Measurements from ENCODE around the gene TPRG1L. TPM values are rescaled to one million over a fixed set of nuclear protein-coding genes. Genes with fewer than 3 reads are reported as not detected.

TPRG1L gene
- total RNA-seq, 1 donor from 2014 or later: 37.5 TPM

DNA sequence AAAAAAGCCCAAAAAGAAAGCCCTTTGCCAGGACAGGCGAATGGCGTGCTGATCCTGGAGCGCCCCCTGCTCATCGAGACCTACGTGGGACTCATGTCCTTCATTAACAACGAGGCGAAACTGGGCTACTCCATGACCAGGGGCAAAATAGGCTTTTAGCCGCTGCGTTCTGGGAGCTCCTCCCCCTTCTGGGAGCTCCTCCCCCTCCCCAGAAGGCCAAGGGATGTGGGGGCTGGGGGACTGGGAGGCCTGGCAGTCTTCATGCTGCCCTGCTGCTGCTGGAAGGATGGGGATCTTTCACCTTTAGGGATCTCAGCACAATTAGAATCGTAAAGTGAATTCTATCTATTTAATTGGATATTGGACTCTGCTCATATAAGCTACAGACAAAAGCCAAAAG is 3.6 kb downstream of the TPRG1L start:
- no peak for DNase-seq (ENCODE audit: low read depth)

DNA sequence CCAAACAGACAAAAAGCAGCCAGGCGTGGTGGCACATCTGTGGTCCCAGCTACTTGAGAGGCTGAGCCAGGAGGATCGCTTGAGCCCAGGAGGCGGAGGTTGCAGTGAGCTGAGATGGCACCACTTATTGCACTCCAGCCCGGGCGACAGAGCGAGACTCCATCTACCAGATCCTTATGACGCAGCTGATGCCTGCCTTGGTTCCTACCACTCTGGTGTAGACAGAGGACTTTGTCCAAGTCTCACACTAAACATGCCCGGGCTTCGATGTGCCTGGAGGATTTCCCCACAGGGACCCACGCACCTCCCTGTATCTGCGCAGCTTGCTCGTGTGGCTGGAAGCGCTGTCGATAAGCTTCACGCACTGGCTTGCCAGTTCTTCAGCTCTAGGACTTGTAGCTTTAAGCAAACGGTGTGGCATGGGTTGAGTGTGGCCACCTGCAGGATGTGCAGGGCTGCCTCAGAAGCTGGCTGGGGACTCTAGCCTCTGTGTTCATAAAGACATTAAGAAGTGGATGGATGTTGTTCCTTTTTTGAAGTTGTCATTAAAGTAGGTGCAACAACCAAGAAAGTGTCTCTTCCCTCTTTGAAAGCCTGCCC is 4.8 kb downstream of the TPRG1L start:
- DNase-seq (ENCODE audit: low read depth): no peak

DNA sequence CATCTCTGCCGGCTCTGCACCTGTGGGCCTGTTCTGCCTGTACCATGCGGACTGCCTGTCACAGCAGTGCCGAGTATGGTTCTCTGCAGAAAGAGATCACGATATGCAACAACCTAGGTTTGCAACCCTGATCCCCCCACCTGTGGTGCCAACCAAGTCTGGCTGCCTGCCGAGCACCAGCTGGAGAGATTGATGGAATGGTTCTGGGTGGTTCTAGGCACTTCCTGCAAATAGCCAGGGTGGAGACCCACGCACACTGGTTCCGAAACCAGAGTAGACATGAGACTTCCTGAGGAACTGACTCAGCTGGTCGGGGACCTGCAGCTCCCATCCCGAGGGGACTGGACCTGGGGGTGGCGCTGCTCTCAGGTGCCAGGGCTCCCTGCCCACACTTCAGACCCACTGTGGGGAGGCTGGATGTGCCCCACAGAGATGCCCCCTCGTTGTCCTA is 5.4 kb downstream of the TPRG1L start:
- no peak for DNase-seq (ENCODE audit: low read depth)

DNA sequence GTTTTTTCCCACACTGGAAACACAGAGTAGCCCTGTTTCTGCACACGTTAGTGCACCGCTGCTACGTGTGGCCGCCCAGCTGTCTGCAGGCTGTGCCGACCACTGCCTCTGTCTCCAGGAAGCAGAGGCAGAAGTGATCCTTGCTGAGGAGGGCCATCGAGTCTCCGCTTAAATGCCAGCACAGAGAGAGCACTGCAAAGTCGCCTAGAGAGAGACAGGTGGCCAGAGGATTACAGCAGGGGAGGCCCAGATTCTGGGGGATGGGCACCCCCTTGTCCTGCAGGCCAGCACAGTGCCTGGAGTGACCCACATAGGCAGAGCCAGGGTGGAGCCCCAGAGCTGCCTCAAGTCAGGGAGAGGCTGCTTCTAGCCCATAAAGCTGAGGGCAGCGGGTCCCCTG is 6.1 kb downstream of the TPRG1L start:
- no peak for DNase-seq (ENCODE audit: low read depth)

DNA sequence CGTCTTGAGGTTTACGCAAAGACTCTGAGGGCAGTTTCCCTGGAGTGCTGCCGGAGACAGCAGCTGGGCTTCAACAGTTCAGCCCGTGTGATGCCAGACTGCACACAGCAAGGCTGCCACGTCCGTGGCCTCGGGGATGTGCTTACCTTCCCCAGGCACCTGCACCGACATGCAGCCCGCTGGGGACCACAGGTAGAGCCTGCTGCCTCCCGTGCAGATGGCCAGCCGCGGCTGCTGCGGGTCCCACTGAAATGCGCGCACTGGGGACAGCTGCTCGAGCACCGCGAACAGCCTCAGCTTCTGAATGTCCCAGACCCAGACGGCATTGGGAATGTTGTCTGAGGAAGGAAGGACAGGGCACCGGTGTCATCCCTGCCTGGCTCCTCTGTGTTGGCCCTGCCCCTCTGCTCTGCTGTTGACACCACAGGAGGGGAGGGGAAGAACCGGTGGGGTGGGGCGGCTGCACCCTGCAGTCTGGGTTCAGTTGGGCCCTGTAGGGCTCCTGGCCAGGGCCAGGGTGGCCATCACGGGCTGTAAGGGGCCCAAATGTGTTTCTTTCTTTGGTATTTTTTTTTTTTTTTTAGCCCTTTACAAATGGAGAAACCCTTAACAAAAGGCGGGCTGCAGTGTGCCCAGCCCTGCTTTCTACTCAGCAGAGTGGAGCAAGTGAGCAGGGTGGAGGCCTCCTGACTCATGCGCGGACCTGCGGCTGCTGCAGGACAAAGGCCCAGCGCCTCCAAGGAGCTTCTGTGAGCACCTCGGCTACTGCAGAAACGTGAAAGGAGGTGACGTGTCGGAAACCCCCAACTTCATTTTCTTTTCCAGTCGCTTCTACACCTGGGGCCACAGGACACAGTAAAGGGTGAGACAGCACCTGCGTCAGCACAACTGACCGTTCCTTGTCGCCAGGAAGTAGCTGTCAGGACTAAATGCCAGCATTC is 6.8 kb downstream of the TPRG1L start:
- no peak for DNase-seq (ENCODE audit: low read depth)

DNA sequence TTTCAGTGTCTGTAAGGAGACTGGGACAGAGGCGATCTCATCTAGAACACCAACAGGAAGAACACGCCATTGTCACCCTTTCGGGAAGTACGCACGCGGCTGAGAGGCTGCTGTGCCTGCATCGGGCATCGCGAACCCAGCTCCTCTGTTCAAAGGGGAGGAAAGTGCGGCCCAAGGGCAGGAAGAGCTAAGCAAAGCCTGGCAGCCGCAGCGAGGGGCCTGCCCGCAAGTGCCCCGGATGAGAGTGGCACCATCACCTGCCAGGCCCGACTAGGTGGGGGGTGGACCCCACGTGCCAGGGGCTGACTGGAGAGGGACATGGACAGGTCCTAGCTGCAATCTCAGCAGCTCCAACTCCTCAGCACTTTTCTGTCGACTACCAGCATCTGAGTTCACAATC is 7.5 kb downstream of the TPRG1L start:
- DNase-seq (ENCODE audit: low read depth): no peak

DNA sequence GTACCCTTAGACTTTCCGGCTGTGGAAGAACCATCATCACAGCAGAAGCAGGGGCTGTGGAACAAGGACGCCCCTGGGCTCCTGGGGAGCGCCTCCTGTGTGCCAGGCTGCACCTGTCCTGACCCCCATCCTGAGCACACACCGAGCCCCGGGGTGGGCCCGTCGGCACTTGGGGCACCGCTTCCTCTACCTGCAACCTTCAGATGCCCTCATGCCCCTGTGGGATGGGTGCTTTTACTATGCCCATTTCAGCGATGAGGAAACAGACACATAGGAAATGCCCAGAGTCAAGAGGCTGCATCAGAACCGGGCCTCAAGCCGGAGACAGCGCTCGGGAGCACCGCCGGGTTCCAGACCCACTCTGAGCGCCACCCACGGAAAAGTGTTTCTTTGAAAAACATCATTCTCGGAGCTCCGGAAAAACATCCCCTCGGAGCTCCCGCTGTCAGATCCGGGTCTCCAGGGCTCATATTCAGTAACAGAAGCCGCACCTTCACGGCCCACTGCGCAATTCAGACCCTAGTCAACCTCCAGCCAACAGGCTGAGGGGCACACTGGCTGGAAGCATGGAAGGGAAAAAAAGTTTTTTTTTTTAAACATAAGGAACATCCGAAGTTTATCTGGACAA is 8.0 kb downstream of the TPRG1L start:
- no peak for DNase-seq (ENCODE audit: low read depth)

DNA sequence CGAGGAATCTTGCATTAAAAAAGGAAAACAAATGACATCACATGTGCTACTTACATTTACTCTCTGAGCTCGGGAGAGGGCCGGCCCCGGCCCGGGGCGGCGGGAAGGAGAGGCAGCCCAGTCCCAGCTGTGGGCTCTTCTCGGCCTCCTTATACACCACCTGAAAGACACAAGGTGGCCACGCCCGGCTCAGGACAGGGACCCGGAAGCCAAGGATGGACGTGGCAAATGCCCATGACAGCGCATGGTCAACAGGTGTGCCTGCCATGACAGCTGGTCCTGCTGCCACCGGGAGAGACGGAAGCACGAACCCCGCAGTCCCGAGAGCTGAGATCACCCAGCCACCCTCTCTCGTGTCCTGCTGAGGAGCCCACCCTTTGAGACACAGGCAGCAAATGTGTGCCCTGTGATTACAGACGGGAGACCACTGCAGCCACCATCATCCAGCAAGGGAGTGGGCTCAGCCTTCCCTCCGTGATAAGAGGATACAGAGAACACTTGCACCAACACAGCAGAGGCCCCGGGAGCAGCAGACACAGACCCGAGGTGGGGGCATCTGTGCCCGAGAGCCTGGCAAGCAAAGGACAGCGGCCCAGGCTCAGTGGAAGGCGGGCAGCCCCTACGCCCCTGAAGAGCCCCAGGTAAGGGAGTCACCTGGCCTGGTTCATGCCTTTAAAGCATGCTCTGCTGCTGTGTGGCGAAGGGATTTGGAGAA is 8.7 kb downstream of the TPRG1L start:
- DNase-seq (ENCODE audit: low read depth): no peak

DNA sequence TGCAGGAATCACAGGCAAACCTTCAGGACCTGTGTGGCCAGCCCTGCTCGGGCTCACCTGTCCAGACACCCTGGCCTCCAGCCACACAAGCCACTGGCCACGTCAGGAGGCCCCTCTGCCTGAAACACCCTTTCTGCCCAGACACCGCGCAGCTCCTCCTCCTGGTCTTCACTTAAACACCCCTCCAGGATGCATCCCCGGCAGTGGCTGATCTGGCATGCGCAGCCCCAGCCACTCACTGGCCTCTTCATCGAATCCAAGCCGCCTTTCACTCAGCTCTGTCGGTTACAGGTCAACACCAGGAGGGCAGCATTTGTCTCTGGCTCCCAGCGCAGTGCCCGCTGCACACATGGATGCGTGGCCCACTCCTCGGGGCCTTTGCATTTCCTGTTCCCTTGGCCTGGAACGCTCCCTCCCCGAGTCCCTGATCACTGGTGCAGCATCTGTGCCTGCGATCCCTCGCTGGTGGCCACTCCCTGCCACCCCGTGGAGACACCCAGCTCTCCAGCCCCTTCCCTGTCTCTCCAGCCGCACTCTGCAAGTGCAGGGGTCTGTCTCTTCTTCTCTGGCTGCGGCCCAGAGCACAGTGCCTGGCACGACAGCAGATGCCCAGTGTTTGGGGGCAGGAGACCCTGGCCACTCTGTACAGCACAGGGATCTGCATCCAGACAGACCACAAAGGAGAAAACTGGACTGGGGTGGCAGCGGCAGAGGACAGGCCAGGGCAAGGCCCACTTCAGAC is 9.4 kb downstream of the TPRG1L start:
- DNase-seq (ENCODE audit: low read depth): no peak

DNA sequence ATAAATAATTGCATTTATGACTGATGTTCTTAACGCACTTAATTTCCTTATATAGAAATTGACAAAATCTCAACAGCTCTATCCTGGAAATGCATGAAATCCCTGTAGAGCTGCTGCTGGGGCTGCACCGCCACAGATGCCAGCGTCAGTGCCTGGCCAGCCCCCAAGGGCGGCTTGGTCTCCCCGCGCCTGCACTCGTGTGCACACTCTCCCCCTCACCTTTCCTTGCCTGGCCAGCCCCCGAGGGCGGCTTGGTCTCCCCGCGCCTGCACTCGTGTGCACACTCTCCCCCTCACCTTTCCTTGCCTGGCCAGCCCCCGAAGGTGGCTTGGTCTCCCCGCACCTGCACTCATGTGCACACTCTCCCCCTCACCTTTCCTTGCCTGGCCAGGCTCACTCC is 11.3 kb downstream of the TPRG1L start:
- no peak for DNase-seq (ENCODE audit: low read depth)

DNA sequence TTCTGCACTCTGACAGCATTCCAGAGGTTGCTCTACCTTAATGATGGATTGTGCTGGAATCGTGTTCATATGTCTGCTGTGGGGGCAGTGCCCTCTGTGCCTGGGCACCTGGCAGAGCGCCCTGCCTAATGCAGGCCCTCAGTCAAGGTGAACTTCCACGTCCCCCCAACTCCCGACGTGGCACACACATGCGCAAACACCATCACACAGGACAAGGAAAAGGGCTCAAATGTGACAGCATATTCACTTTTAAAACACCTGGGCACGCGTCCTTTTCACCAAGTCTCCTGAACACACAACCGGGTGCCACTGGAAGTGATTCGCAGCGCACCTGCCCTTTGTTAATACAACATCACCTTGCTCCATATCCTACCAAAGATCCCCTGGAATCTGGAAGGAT is 11.7 kb downstream of the TPRG1L start:
- DNase-seq (ENCODE audit: low read depth): no peak

DNA sequence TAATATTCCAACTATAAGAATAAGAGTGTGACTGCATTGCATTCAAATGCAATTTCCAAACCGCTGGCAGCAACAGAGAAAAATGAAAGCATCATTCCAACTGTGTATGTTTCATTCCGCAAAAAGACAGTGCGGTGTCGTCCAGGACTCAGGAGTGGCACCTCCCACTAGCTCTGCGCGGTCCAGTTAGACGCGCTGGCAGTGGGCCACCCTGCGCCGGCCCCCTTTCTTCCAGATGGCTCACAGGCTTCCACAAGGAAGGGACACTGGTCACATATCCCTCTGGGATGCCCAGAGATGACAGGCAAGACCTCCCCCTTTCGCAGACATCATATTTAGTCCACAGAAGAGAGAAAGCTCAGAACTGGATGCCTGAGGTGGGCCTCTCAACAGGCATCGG is 13.2 kb downstream of the TPRG1L start:
- DNase-seq (ENCODE audit: low read depth): no peak

DNA sequence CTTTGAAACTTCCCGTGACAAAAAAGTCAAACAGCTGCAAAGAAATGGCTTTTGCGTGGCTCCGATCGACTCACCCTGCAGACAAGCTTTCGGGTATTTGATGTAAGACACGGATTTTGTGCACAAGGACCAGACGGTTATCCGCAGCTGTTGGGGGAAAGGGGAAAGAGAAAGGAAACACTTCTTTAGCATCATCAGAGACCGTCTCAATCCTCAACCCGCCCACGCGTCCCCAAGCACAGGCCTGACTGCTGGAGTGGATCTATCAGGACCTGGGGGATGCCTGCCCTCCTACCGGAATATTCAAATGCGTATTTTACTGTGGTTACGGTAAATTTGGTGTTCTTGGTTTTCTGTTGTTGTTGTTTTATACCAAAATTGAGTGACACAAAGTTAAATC is 13.9 kb downstream of the TPRG1L start:
- DNase-seq (ENCODE audit: low read depth): no peak

DNA sequence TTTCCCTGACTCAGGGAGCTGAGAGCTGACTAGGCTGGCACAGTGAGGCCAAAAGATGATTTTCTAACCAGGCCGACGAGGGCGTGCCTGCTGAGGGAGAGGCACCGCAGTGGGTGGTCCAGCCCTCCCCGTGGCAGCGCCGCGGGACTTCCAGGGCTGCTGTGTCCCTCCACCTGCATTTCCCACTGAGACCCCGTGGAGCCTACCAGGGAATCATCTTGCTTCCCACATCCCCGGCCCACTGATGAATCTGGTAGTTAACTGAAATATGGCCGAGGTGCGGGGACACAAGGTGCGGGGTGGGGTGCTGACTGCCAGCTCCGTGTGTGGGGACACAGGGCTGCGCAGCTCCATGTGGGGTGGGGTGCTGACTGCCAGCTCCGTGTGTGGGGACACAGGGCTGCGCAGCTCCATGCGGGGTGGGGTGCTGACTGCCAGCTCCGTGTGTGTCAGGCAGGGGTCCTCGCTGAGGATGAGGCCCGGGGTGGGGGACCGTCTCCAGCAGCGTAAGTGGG is 14.6 kb downstream of the TPRG1L start:
- DNase-seq (ENCODE audit: low read depth): no peak

DNA sequence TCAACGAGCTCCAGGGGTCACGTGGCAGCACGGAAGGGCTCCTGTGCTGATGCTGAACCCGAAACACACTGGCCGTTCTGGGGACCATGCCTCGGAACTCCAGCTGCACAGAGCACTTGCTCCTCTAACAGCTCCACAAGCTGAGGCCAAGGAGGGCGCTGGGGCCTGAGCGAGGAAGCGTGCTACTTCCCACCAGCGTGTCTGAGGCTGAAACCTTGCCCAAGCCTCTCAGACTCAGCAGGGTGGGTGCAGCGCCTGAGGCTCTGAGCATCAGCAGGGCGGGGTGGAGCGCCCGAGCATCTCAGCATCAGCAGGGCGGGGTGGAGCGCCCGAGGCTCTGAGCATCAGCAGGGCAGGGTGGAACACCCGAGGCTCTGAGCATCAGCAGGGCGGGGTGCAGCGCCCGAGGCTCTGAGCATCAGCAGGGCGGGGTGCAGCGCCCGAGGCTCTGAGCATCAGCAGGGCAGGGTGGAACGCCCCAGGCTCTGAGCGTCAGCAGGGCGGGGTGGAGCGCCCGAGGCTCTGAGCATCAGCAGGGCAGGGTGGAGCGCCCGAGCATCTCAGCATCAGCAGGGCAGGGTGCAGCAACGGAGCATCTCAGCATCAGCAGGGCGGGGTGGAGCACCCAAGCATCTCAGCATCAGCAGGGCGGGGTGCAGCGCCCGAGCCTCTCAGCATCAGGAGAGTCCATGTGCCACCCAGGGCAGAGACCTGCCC is 15.5 kb downstream of the TPRG1L start:
- no peak for DNase-seq (ENCODE audit: low read depth)

DNA sequence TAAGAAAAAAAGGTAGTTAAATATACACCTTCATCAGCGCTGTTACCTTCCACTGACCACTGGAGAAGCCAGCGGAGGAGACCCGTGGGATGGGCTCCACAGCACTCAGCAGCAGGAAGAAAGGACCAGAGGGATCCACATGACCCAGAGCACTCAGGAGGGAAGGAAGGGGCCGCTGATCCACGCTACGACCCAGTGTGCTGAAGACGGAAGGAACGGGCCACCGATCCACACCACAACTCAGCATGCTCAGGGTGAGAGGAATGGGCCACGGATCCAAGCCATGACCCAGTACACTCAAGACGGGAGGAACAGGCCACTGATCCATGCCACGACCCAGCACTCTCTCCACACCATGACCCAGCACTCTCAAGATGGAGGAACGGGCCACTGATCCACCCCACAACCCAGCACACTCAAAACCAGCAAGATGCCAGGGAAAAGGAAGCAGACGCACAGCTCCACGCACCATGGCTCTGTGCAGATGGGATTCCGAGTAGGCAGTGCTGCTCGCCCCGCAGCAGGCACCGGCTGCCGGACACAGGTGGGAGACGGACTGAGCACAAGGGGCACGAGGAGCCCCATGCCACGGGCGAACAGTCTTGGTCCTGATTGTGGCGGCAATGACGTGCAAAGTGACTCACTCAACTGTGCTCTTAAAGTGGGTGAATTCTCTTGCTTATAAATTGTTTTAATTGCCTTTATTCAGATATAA is 16.4 kb downstream of the TPRG1L start:
- DNase-seq (ENCODE audit: low read depth): no peak

DNA sequence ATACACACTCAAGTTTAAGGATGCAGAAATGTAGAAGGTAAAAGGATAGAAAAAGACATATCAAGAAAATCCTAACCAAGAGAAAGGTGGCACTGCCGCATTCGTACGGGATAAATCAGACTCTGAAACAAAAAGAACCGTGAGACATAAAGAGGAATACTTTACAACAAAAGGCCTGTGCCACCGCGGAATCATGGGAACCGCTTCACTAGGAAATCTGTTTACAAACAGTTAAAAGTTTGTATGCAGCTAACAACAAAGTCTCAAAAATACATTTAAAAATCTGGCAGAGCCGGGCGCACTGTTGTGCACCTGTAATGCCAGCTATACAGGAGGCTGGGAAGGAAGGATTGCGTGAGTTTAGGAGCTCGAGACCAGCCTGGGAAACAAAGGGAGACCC is 17.0 kb downstream of the TPRG1L start:
- DNase-seq (ENCODE audit: low read depth): no peak

DNA sequence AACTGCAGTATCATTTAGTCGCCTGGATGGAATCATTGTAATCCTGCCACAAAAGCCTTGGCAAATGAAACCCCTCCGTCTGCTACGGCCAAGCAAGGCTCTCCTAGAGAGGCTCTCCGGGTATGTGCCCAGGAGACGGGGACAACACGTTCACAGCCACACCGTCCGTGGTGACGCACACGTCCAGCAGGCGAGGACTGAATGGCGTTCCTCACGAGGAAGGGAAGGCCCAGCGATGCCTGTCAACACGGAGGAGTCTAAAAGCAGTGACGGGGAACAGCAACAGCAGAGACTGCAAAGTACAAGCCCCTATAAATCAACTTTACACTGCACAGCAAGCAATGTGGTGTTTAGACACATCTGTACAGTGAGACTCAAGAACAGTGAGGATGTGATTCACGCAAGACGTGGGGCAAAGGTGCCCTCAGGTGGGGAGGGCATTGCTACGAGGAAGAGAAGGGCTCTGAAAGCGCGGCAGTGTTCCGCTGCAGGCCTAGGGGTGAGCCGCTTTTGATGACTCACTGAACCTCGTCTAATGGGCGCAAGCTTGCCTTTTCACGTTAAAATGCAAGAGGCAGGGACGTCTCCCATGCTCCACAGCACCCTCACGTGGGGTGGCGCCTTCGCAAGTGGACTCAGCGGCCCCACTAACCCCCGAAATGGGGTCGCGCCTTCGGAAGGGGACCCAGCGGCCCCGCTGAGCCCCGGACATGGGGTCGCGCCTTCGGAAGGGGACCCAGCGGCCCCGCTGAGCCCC is 18.3 kb downstream of the TPRG1L start:
- DNase-seq (ENCODE audit: low read depth): no peak

DNA sequence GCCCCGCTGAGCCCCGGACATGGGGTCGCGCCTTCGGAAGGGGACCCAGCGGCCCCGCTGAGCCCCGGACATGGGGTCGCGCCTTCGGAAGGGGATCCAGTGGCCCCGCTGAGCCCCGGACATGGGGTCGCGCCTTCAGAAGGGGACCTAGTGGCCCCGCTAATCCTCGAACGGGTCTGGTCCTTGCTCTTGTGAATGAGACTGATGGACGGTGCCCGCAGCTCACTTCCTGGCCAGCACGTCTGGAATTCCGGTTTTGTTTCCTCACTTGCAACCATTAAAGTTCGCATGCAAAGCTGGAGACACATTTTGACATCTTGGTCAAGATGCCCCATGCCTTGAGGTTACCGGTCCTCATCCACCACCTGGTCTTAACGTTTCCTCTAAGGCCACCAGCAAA is 19.5 kb downstream of the TPRG1L start:
- DNase-seq (ENCODE audit: low read depth): no peak
